CD4-positive, alpha-beta T cell (primary cell): ENCODE measurements around the gene HSF4. TPM values are rescaled to one million over a fixed set of nuclear protein-coding genes. Genes with fewer than 3 reads are reported as not detected.

Source experiments
- ATAC-seq: fragments of 200-7000 bp; cut with Tn5 transposase; one replicate; pipeline ENCODE4 v1.10.0; 2022; ENCODE audit warnings: mild to moderate bottlenecking; ENCODE audit not compliant: poor library complexity
- CTCF ChIA-PET: fragments of 350-600 bp; sonication (Branson Sonifier 250); formaldehyde crosslinking; loops from one replicate; lab custom pipeline; 2021; ENCODE audit warnings: antibody characterized with exemption, inconsistent platforms; lab: Charles Lee
- POLR2A ChIA-PET: fragments of 350-600 bp; sonication (Branson Sonifier 250); formaldehyde crosslinking; loops from one replicate; lab custom pipeline; 2021; ENCODE audit warnings: antibody characterized with exemption, inconsistent platforms; lab: Charles Lee
- DNase-seq, 14 experiments: peaks; one replicate each; pipeline ENCODE4 v3.0.0-alpha.2; 2013 to 2020; ENCODE audit warnings: mixed read lengths in 2 of 14
- H3K27ac ChIP-seq, 2 donors: one replicate each; pipeline versions ENCODE4 v1.5.1 to v1.7.0; 2013; ENCODE audit warnings: low read length in 2 of 2, low read depth in 1 of 2, mild to moderate bottlenecking in 1 of 2
- H3K27me3 ChIP-seq, 2 experiments: 1 replicate in 1 of 2; 2 replicates in 1 of 2; pipeline versions ENCODE4 v1.6.1 to v1.7.0; 2013; ENCODE audit warnings: low read length in 2 of 2, control low read depth in 1 of 2, mild to moderate bottlenecking in 1 of 2, moderate library complexity in 1 of 2; ENCODE audit not compliant: insufficient read depth in 2 of 2, control insufficient read depth in 1 of 2
- H3K36me3 ChIP-seq: one replicate; pipeline ENCODE4 v1.6.1; 2013; ENCODE audit warnings: low read length, control low read depth; ENCODE audit not compliant: insufficient read depth
- H3K4me1 ChIP-seq: one replicate; pipeline ENCODE4 v1.6.1; 2013; ENCODE audit warnings: low read length, control low read depth; ENCODE audit not compliant: insufficient read depth
- H3K4me3 ChIP-seq: one replicate; pipeline ENCODE4 v1.5.1; 2013; ENCODE audit warnings: mild to moderate bottlenecking, low read length, moderate library complexity
- H3K9me3 ChIP-seq, 2 experiments: 1 replicate in 1 of 2; 2 replicates in 1 of 2; pipeline versions ENCODE4 v1.6.1 to v1.7.0; 2013; ENCODE audit warnings: low read length in 2 of 2, mild to moderate bottlenecking in 2 of 2, control low read depth in 1 of 2, moderate library complexity in 1 of 2; ENCODE audit not compliant: control insufficient read depth in 1 of 2, insufficient read depth in 1 of 2
- H3K27ac Mint-ChIP-seq: one replicate; pipeline ENCODE4 v1.8.0; 2020; ENCODE audit warnings: mixed read lengths
- H3K27me3 Mint-ChIP-seq: one replicate; pipeline ENCODE4 v1.8.0; 2021; ENCODE audit warnings: mixed read lengths
- H3K36me3 Mint-ChIP-seq: one replicate; pipeline ENCODE4 v1.8.0; 2021; ENCODE audit warnings: low read depth, mixed read lengths
- H3K4me1 Mint-ChIP-seq: one replicate; pipeline ENCODE4 v1.8.0; 2021; ENCODE audit warnings: low read depth, mixed read lengths
- H3K4me3 Mint-ChIP-seq: one replicate; pipeline ENCODE4 v1.8.0; 2020; ENCODE audit warnings: mild to moderate bottlenecking, mixed read lengths
- H3K9me3 Mint-ChIP-seq: one replicate; pipeline ENCODE4 v1.8.0; 2020; ENCODE audit warnings: mixed read lengths
- intact Hi-C, 2 experiments: fragments of 100-400 bp; cut with DNase I in 1 of 2; cut with micrococcal nuclease in 1 of 2; formaldehyde crosslinking; loops; one replicate each; pipeline versions ENCODE4 v1.15.1 to v1.9.0; 2023 to 2025; cut with DNase I, micrococcal nuclease
- total RNA-seq, 174 experiments: library from RNA in 2 of 174; stranded (reverse) in 2 of 174; gene quantifications; one replicate each; pipeline ENCODE4 v1.2.3 and lab custom pipeline; 2021 to 2026
- TF ChIP-seq, protein P1 (sequence below): fragments of 200-600 bp; IDR thresholded peaks from one replicate; pipeline ENCODE4 v1.8.0; 2022; ENCODE audit warnings: antibody characterized with exemption, mild to moderate bottlenecking

The HSF4 gene
- total RNA-seq, 2 experiments from 2014 or later = 19.7 to 26.1 TPM

DNA sequence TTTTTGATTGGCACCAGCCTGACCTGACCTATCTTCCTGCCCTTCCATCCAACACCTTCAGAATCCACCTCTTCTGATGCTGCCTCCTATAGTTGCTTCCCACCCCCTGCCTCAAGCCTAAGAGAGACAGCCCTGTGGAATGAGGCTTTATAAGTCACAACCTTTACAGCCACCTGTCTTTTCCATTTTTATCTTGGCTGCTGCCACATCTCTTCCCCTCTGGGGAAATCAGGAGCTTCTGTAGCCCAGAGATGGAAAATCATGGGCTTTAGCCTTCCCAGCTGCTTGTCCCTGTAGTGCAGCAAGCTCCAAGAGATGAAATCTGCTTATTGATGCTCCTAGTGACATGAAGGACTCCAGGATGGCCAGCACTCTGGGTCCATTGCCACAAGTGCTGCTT is 36.1 kb upstream of the HSF4 start:
- TF ChIP-seq, protein P1, sequence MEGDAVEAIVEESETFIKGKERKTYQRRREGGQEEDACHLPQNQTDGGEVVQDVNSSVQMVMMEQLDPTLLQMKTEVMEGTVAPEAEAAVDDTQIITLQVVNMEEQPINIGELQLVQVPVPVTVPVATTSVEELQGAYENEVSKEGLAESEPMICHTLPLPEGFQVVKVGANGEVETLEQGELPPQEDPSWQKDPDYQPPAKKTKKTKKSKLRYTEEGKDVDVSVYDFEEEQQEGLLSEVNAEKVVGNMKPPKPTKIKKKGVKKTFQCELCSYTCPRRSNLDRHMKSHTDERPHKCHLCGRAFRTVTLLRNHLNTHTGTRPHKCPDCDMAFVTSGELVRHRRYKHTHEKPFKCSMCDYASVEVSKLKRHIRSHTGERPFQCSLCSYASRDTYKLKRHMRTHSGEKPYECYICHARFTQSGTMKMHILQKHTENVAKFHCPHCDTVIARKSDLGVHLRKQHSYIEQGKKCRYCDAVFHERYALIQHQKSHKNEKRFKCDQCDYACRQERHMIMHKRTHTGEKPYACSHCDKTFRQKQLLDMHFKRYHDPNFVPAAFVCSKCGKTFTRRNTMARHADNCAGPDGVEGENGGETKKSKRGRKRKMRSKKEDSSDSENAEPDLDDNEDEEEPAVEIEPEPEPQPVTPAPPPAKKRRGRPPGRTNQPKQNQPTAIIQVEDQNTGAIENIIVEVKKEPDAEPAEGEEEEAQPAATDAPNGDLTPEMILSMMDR = no peak
- no peaks in the 10 kb centered on the region for H3K27me3 Mint-ChIP-seq
- Histone ChIP-seq H3K36me3 (peaks cover 59% of the 10 kb centered on the region), H3K9me3 (no peaks in the 10 kb centered on the region), H3K4me1 (no peaks in the 10 kb centered on the region), H3K27me3 (no peaks in the 10 kb centered on the region), H3K27ac (no peak overlapping the region), H3K4me3 (no peak overlapping the region)
- intact Hi-C loops = no loop called here
- DNase-seq (no peak), ATAC-seq (no peak)
- no peaks in the 10 kb centered on the region for H3K9me3 Mint-ChIP-seq
- H3K36me3 Mint-ChIP-seq = peaks cover 81% of the 10 kb centered on the region
- no peak overlapping the region for H3K4me3 Mint-ChIP-seq
- CTCF ChIA-PET = interaction anchor here (0.7 to 1.3 kb wide), 2 partner anchors 11 to 57 kb away, joined by 3 read pairs; no protein-coding TSS in a partner anchor
- H3K4me1 Mint-ChIP-seq = no peaks in the 10 kb centered on the region
- POLR2A ChIA-PET = interaction anchor here (0.5 to 0.7 kb wide), 3 partner anchors 8 to 104 kb away, joined by 3 to 4 read pairs (median 3); no protein-coding TSS in a partner anchor
- no peak overlapping the region for H3K27ac Mint-ChIP-seq

DNA sequence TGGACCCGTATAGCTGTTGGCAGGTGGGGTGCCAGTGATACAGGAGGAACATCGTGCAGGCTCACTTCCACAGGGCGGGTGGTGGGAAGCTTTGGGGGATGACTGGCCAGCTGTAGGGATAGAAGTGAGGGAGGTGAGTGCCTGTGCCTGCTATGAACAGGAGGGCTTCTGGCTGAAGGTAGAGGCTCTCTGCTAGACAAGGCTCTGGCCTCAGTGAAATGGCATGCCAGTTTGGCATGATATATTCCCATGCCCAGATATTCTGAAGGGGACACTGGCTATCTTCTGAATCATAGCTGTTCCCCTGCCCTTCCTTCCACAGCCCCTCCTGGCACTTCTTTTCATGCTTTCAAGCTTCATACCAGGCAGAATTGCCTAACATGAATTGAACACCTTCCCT is 35.7 kb upstream of the HSF4 start:
- Histone ChIP-seq H3K27me3 (no peaks in the 10 kb centered on the region), H3K36me3 (peaks cover 56% of the 10 kb centered on the region), H3K27ac (no peak overlapping the region), H3K4me3 (no peak overlapping the region), H3K4me1 (no peaks in the 10 kb centered on the region), H3K9me3 (no peaks in the 10 kb centered on the region)
- no peak for ATAC-seq
- no peaks in the 10 kb centered on the region for H3K27me3 Mint-ChIP-seq
- no peak overlapping the region for H3K4me3 Mint-ChIP-seq
- H3K4me1 Mint-ChIP-seq = no peaks in the 10 kb centered on the region
- ChIA-PET POLR2A (interaction anchor here (0.5 to 0.6 kb wide), 2 partner anchors 76 to 103 kb away, joined by 3 read pairs; no protein-coding TSS in a partner anchor), CTCF (interaction anchor here (1.3 to 1.6 kb wide), 2 partner anchors 26 to 56 kb away, joined by 3 to 8 read pairs; no protein-coding TSS in a partner anchor)
- H3K27ac Mint-ChIP-seq = no peak overlapping the region
- no peak for DNase-seq
- H3K9me3 Mint-ChIP-seq = no peaks in the 10 kb centered on the region
- peaks cover 79% of the 10 kb centered on the region for H3K36me3 Mint-ChIP-seq
- intact Hi-C loops = no loop called here
- TF ChIP-seq, protein P1 = no peak

DNA sequence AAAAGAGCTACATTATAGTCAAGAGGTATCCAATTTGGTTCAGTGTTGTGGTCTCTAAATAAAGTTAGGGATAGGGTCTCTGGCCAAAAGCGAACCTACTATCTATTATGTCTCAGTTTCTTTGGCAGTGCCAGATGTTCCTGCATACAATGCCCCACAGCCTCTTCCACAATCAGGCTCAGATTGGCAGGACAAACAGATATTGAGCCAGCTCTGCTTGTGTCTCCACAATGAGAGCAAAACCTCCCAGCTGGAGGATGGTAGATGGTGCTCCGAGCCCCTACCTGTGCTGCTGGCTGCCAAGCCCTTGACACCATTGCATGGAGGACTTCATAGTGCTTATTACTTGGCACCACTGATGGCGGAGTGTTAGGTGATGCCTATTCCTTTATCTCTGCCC is 35.1 kb upstream of the HSF4 start:
- DNase-seq (no peak), ATAC-seq (no peak)
- TF ChIP-seq, protein P1 = no peak
- H3K27ac Mint-ChIP-seq = no peak overlapping the region
- Histone ChIP-seq H3K4me1 (no peaks in the 10 kb centered on the region), H3K36me3 (peaks cover 57% of the 10 kb centered on the region), H3K27me3 (no peaks in the 10 kb centered on the region), H3K4me3 (no peak overlapping the region), H3K27ac (no peak overlapping the region), H3K9me3 (no peaks in the 10 kb centered on the region)
- intact Hi-C loops = no loop called here
- H3K9me3 Mint-ChIP-seq = no peaks in the 10 kb centered on the region
- POLR2A ChIA-PET = interaction anchor here (1.0 kb wide), 1 partner anchor 11 kb away, joined by 3 read pairs; no protein-coding TSS in a partner anchor
- H3K27me3 Mint-ChIP-seq = no peaks in the 10 kb centered on the region
- CTCF ChIA-PET = interaction anchor here (1.3 to 1.6 kb wide), 2 partner anchors 26 to 56 kb away, joined by 3 to 8 read pairs; no protein-coding TSS in a partner anchor
- no peak overlapping the region for H3K4me3 Mint-ChIP-seq
- peaks cover 79% of the 10 kb centered on the region for H3K36me3 Mint-ChIP-seq
- no peaks in the 10 kb centered on the region for H3K4me1 Mint-ChIP-seq
